GM18870 (cell line): ENCODE measurements around the gene TTC36.
A peak's percentile ranks its signal among the peaks of the same experiment; 100 is the strongest.
"Not testable (repeated sequence)": the region's sequence is repeated elsewhere in the genome, so short reads cannot be mapped to it uniquely, and the experiment has no call there.

Experiments used
- ATAC-seq: cut with Tn5 transposase; IDR thresholded peaks from one replicate; pipeline ENCODE4 v1.9.1; 2021; ENCODE audit warnings: moderate library complexity; ENCODE audit not compliant: unreplicated experiment

The TTC36 gene

GRCh38 chr11:118527109-118527508 lies at the start of gene TTC36:
TTC36 (plus strand) TSS chr11:118527474; CDS start chr11:118527495, 21 bp downstream.
- ATAC-seq: no peak

GRCh38 chr11:118481238-118481637 lies 46.0 kb upstream of the TTC36 start:
- not testable (repeated sequence) for ATAC-seq

GRCh38 chr11:118484405-118484804 lies 42.9 kb upstream of the TTC36 start:
- no peak for ATAC-seq

GRCh38 chr11:118485273-118485672 lies 42.0 kb upstream of the TTC36 start:
- no peak for ATAC-seq

- ATAC-seq: no peak
Observed at GRCh38 chr11:118488480-118489109, 38.7 kb upstream of the TTC36 start.

- ATAC-seq: no peak
Observed at GRCh38 chr11:118491041-118491440, 36.2 kb upstream of the TTC36 start.

GRCh38 chr11:118497831-118498230 lies 29.4 kb upstream of the TTC36 start:
- ATAC-seq: no peak

GRCh38 chr11:118503216-118503615 lies 24.1 kb upstream of the TTC36 start:
- no peak for ATAC-seq

GRCh38 chr11:118511601-118512000 lies 15.7 kb upstream of the TTC36 start:
- no peak for ATAC-seq

- no peak for ATAC-seq
Observed at GRCh38 chr11:118514103-118514502, 13.2 kb upstream of the TTC36 start.

GRCh38 chr11:118519549-118519948 lies 7.7 kb upstream of the TTC36 start:
- no peak for ATAC-seq

GRCh38 chr11:118521892-118522311 lies 5.4 kb upstream of the TTC36 start:
- no peak for ATAC-seq

- ATAC-seq: no peak
Observed at GRCh38 chr11:118522571-118523072, 4.7 kb upstream of the TTC36 start.

GRCh38 chr11:118524356-118524755 lies 2.9 kb upstream of the TTC36 start:
- ATAC-seq: no peak

- ATAC-seq: no peak
Observed at GRCh38 chr11:118524757-118525470, 2.4 kb upstream of the TTC36 start.

GRCh38 chr11:118526688-118527087 lies 586 bp upstream of the TTC36 start:
- ATAC-seq: no peak

- ATAC-seq: no peak
Observed at GRCh38 chr11:118528511-118528910, 1.2 kb downstream of the TTC36 start.

GRCh38 chr11:118529584-118530175 lies 2.4 kb downstream of the TTC36 start:
- no peak for ATAC-seq

GRCh38 chr11:118530180-118530682 lies 3.0 kb downstream of the TTC36 start:
- ATAC-seq: no peak

GRCh38 chr11:118530683-118531596 lies 3.7 kb downstream of the TTC36 start, which contains the start of gene TMEM25:
TMEM25 (plus strand) TSS chr11:118531192; CDS start chr11:118531802, 610 bp downstream.
- ATAC-seq: peak; percentile 37
